Globus pallidus (tissue), 1 donor: Measurements from ENCODE around the gene DNAAF9.
"Not testable (repeated sequence)": the region's sequence is repeated elsewhere in the genome, so short reads cannot be mapped to it uniquely, and the experiment has no call there.

Experiments used
- DNase-seq: peaks from one replicate; pipeline ENCODE4 v3.0.0-alpha.2; 2015; ENCODE audit warnings: low spot score

The DNAAF9 gene

DNA sequence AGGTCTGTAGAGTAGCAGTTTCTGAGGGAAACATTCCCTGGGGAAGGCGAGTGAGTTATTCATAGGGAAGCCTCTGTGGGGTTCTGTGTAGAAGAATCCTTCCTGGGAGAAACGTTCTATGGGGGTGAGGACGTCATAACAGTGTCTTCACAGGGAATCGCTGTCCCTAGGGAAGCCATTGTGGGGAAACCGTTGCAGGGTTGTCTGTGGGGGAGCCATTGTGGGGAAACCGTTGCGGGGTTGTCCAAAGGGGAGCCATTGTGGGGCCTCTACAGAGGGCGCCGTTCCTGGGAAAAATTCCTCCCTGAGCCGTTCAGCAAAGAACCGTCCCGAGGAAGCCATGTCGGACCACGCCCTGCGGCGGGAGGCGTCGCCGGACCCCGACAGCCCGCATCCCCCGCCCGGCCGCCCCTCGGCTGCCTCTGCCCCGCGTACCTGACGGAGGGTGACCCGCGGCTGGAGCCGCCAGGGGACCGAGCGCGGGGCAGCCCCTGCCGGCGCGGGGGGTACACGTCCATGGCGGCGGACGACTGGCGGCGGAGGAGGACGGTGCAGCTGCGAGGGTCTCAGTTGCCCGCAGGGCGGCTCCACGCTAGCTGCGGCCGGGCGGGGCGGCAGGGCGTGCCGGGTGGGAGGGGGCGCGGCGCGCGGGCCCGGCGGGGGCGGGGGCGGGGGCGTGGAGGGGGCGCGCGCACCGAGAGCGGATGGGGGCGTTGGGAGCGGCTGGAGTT, at the start of gene DNAAF9:
DNAAF9 (minus strand) TSS at position 630 of the 731 bp plus-strand sequence; CDS start at position 518, 112 bp downstream.
- peak; percentile 62 for DNase-seq

DNA sequence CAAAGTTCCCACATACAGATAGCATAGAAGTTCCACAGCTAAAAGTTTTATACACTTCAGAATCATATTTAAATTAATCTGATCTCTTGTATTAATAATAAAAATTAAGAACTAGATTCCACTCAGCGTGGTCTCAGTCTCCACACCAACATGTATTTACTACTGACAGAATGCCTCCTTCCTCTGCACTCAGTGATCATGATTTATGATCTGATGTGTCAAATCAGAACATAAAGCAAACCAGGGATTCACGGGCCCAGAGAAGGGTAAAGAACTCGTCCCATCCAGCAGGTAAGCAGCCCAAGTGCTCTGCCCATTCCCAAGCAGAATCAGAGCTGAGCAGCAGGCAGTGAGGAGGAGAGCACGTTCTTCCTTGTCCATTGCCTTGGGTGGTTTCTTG, 49.2 kb upstream of the DNAAF9 start:
- DNase-seq: no peak

DNA sequence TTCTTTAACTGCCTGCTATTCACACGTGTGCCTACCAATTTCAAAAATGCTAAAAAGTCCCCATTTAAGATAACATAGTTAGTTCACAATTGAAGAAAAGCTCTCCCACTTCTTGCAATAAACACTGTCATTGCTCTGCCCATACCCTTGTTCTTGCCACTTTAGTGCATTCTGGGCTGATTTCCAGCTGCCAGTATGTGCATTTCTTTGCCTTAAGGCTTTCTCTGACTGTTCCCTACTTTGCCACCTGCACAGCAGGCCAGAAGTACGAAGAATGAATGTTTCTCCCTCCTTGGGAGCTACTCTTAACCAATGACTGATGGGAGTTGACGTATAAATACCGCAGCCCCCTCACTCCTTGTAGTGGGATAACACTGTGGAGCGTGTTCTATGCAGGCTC, 47.4 kb upstream of the DNAAF9 start:
- no peak for DNase-seq

DNA sequence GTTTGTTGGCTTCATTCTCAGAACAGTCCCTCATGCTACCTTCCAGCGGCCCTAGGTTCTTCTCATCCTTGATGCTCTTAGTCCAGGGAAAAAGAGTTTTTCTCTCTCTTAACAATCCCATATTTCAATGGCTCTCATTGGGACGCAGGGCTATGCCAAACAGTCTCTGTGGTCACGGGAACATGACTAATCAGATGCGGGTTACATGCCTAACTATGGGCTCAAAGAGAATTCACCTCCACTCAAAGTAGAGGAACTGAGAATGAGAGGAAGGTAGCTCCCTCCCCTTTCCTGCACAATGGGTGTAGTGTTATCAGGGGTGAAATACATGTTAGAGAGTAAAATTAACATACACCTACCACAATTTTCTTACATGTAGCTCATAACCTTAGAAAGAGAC, 45.2 kb upstream of the DNAAF9 start:
- DNase-seq: no peak

DNA sequence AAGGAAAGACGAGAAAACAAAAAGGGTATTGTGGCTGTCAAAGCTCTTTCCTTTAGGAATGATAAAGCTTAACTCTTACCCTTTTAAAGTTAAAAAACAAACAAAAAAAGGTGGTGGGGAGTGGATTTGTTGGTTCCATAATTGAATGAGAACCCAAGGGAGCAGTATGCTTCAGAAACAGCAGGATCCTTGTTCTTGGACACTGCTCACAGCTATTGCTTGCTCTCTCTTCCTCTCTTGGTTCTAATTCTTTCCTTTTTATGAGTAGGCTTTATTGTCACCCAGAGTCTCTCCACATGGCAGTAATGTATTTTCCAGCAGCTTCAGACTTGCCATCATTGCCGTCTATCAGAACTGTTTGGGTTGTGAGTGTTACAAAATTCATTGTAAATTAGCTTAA, 44.7 kb upstream of the DNAAF9 start:
- no peak for DNase-seq

DNA sequence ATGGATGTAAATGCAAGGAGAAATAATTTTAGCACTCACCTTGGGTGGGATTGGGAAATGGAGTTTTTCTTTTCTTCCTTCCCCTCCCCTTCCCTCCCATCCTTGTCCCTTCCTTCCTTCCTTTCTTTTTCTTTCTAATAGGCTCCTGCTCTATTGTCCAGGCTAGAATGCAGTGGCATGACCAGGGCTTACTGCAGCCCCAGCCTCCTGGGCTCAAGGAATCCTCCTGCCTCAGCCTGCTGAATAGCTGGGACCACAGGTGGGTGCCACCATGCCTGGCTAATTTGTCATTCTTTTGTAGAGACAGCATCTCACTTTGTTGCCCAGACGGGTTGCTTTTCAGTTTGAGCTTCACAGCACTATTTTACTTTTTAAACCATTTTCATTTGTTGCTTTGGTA, 41.9 kb upstream of the DNAAF9 start:
- no peak for DNase-seq

DNA sequence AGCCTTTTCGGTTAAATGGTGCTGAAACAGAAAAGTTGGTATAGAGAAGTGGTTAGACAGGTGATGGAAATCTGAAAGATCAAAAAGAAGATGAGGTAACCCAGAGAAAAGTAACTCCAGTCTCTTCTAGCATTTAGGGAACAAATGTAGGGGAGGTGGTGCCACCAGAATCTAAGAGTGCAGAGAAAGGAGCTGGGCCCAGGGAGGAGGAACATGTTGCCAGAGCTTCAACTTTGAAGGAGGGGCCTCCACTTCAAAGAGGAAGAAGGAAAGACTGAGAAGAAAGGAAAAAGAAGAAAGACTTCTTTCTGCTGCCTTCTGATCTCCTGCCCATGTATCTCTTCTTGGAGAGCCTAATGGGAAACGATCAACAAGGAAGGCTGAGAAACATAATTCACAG, 39.9 kb upstream of the DNAAF9 start:
- DNase-seq: no peak

DNA sequence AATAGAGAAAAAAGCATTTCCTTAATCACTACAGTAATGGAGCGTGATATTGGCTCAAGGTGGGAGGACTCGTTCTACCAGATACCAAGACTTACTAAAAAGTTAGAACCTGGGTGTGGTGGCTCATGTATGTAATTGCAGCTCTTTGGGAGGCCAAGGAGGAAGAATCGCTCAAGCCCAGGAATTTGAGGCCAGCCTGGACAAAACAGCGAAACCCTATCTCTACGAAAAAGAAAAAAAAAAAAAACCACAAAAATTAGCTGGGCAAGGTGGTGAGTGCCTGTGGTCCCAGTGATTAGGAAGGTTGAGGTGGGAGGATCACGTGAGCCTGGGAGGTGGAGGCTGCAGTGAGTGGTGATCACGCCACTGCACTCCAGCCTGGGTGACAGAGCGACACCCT, 39.3 kb upstream of the DNAAF9 start:
- no peak for DNase-seq

DNA sequence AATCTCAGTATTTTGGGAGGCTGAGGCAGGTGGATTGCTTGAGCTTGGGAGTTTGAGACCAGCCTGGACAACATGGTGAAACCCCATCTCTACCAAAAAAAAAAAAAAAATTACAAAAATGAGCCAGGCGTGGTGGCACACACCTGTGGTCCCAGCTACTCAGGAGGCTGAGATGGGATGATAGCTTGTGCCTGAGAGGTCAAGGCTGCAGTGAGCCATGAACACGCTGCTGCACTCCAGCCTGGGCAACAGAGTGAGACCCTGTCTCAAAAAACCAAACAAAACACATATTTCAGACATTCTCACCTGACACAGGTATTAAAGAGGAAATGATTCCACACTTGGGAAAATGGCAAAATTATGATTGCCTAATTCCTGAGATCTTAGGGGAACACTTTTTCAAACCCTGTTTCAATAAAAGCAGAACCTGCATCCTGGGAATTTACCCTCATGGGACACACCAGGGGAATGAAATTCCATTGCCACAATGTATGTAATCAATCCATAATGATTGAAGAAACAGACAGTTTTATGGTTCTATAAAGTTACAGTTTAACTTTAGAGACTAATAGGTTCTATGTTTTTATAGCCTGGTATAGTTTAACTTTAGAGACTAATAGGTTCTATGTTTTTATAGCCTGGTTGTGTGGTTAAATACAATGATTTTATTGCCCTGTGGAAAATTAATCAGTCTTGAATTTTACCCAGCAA, 29.6 kb upstream of the DNAAF9 start:
- no peak for DNase-seq

DNA sequence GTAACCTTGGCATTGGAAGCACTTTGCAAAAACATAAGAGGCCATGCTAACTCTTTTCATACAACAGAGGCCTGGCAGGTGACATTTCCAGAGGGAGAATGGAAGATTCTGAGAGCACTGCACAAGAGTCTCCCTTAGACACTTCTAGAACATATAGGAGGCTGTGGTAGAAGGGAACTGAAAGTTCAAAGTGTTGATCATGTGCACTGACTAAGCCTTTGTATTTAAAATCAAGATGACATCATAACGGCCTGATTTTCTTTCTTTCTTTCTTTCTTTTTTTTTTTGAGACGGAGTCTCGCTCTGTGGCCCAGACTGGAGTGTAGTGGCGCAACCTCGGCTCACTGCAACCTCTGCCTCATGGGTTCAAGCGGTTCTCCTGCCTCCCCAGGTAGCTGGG, 26.8 kb upstream of the DNAAF9 start:
- DNase-seq: no peak

DNA sequence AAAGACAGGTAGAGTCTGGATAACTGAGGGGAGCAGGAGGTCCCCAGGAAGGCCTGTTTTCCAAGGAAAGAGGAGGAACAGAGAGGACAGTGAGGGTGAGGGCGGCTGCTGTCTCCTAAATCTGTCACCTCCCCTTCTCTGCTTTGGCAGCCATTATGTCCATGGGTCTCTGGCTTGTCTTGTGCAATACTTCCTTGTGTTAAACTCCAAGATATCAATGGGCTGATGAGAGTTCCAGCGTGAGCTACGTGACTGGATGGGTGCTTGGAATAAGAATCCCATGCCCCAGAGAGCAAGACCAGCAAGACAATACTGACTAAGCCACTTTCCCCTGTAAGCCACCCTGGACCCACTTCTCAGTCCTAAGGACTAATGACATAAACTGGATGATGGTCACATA, 26.3 kb upstream of the DNAAF9 start:
- DNase-seq: no peak

DNA sequence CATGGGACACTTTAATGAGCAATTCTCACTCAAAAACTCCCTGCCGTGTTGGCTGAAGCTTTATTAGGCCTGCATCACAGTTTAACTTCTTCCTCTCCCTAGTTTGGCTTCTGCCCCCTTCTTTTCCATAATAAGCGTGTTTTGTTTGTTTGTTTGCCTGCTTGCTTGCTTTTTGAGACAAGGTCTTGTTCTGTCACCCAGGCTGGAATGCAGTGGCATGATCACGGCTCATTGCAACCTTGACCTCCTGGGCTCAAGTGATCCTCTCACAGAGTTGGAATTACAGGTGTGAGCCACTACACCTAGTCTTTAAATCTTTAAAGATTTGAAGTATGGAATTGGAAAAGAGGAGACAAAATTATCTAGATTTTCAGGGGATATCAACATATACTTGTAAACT, 25.4 kb upstream of the DNAAF9 start:
- no peak for DNase-seq

DNA sequence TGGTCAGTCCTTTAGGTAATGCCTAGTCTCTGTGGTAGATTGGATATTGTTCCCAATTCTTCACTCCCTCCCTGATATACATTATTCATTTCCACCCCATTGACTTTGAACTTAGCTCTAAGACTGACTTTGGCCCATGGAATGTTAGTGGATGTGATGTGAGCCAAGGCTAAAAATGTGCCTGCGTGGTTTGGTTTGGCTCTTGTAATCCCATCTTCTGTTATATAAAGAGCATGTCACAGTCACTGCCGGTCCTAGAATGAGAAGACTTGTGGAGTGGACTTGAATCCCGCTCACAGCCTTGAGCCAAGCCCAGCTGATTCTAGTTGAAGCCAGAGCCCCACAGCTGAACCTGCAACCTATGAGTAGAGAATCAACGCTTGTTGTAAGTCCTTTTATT, 23.6 kb upstream of the DNAAF9 start:
- DNase-seq: no peak

DNA sequence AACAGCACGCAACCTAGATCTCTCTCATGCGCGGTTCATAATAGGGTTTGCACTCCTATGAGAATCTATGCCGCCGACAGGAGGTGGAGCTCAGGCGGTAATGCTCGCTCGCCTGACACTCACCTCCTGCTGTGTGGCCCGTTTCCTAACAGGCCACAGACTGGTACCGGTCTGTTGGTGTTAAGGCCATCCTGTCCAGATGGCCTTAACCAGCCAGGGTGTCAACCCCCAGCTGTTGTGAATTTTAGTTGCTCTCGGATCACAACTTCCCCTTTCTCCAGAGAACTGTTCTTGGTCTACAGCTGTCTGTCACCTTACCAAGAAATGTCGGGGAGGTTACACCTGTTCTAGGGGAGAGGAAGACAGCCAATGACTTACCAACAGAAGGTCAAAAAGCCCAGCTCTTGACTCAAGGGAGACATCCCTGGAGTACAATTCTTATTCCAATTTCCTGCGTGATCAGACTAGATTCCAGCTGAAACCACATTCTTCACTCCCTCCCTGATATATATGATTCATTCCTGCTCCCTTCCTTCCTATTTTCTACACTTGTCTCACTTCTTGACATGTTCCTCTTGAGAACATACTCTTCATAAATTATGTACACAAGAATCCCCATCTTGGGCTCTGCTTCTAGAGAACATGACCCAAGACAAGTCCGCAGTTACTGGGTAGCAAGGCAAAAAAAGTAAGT, 23.1 kb upstream of the DNAAF9 start:
- no peak for DNase-seq

DNA sequence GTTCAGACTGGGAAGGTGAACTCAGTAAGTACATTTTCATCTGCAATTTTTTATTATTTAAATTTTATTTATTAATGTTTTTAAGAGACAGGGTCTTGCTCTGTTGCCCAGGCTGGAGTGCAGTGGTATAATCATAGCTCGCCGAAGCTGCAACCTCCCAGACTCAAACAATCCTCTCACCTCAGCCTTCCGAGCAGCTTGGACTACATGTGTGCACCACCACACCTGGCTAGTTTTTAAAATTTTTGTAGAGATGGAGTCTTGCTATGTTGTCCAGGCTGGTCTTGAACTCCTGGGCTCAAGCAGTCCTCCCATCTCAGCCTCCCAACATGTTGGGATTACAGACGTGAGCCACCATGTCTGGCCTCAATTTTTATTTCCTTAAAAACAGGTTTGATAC, 19.3 kb upstream of the DNAAF9 start:
- DNase-seq: not testable (repeated sequence)

DNA sequence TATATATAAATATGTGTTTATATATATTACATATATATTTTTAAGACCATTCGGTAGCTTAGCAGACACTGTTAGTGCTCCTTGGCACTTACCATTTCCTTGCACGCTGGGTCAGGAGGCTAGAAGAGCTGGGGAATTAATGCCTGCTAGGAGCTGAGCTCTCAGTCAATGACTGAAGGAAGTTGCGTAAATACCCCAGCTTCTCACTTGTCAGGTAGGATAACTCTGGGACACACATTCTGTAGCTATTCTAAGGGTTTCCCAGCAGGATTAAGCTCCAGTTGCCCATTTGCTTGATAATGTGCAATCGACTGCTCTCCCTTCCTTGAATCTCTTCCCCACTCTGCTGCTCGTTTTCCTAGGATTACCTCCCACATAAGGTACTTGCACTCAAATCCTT, 15.7 kb upstream of the DNAAF9 start:
- DNase-seq: no peak

DNA sequence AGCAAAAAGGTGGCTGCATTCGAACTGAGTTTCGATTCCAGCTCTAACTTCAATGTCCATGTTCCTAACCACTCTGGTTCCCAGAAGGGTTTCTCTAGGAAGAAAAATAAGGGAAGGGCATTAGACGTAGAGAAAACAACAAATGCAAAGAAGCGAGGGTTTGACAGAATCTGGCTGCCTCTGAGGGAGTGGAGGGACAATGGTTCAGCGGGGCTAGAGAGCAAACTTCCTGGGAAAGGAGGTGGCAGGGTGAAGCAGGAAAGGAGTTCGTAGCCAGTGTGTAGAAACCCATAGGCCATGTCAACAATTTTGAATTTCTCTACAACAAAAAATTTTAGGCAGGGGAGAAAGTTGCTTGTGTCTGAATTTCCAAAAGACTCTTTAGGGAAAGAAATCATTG, 14.5 kb upstream of the DNAAF9 start:
- DNase-seq: no peak

DNA sequence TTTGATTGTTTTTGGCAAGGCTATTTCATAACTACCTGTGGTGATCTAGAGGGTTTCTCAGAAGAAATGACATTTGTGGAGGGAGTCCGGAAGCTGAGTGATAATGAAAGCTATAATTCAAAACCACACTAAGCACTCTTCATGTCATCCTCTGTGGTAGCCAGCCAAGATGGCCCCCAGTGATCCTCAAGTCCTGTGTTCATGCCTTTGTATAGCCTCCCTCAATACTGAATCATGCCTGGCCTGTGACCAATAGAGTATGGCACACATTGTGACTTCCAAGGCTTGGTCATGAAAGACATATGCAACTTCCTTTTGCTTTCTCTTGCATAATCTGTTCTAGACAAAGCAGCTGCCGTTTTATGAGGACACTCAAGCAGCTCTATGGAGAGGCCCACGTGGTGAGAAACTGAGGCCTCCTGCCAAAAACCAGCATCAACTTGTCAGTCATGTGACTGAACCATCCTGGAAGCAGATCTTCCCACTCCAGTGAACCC, 12.8 kb upstream of the DNAAF9 start:
- DNase-seq: peak; percentile 15

DNA sequence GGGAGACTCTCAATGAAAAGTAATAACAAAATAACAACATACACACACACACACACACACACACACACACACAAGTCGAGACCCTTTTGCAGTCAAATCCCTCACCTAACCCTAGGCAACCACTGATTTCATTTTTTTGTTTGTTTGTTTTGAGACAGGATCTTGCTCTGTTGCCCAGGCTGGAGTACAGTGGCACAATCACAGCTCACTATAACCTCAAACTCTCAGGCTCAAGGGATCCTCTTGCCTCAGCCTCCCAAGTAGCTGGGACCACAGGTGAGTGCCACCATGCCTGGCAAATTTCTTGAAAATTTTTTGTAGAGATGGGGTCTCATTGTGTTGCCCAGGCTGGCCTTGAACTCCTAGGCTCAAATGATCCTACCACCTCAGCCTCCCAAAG, 10.7 kb upstream of the DNAAF9 start:
- not testable (repeated sequence) for DNase-seq

DNA sequence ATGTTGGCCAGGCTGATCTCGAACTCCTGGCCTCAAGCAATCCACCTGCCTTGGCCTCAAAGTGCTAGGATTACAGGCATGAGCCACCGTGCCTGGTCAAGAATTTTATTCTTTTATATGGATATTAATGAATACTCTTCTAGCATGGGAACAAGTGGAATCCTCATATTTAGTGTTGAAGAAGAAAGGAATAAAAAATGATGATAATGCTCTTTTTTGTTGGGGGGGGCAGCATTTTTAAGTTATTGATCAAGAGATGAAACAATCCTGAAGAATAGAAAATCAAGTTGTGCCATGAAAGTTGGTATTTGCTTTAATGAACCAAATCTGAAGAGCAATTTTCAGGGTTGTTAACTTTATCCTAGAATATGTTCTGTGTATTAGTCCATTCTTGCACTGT, 6.7 kb upstream of the DNAAF9 start:
- DNase-seq: no peak

DNA sequence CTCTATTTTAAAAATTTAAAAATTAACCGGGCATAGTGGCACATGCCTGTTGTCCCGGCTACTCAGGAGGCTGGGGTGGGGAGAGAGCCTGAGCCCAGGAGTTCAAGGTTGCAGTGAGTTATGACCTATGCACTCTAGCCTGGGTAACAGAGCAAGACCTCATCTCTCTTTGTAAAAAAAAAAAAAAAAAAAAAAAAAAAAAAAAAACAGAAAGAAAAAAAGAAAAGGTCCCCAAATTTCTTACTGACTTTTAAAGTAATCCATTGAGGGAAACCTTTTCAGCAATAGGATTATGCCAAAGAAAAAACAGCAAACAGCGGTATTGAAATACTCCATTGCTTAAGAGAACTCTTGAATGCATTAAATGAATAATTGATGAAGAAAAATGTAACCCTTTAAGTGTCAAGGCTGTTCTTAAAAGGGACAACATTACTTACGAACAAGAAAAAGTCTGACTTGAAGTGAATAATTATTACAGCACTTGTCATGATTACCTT, 6.0 kb upstream of the DNAAF9 start:
- DNase-seq: no peak

DNA sequence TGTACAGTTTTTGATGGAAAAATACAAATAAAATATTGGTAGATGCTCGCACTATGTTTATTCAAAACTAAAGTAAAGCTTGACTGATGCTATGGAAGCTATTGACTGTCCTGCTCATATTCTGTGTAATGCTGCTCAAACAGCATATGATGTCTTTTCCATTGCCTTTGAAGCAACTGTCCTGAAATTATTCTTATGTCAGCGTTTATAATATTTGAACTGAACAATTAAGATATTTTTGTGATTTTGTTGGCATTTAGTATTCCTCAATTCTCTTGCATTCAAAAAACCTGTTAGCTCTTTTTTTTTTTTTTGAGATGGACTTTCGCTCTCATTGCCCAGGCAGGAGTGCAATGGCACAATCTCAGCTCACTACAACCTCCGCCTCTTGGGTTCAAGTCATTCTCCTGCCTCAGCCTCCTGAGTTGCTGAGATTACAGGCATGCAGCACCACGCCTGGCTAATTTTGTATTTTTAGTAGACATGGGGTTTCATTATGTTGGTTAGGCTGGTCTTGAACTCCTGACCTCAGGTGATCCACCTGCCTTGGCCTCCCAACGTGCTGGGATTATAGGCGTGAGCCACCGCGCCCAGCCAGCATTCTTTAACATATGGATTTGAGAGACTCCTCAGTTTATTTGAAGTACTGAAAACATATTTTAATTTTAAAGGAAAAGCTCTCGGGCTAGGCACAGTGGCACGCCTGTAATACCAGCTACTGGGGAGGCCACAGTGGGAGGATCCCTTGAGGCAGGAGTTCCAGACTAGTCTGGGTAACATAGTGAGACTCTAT, 5.3 kb upstream of the DNAAF9 start:
- no peak for DNase-seq
